Measurements from ENCODE around the gene ZNF48.
"Not testable (repeated sequence)": the region's sequence is repeated elsewhere in the genome, so short reads cannot be mapped to it uniquely, and the experiment has no call there.

The ZNF48 gene

DNA sequence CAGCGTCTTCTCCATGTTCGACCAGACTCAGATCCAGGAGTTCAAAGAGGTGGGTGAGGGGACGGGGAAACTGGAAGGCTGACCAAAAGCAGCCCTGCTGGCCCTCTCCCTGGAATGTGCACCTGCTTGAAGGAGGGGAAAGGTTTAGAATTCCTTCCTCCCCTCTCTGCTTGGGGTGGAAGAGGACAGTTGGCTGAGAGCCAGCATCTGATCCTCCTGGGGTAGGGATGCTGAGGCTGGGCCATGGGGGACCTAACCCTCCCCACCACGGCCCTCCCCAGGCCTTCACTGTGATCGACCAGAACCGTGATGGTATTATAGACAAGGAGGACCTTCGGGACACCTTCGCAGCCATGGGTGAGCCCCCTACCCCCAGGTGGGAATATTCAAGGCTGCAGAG, 19.4 kb upstream of the ZNF48 start:
- intact Hi-C loops (cut with DNase I), result no loop called here
- DNase-seq, result no peak

- DNase-seq, result peak in 1 of 10 donors; percentile 58
- intact Hi-C loops (cut with DNase I), result no loop called here
These were observed 18.7 kb upstream of the ZNF48 start for GRCh38 chr16:30376461-30376902.

DNA sequence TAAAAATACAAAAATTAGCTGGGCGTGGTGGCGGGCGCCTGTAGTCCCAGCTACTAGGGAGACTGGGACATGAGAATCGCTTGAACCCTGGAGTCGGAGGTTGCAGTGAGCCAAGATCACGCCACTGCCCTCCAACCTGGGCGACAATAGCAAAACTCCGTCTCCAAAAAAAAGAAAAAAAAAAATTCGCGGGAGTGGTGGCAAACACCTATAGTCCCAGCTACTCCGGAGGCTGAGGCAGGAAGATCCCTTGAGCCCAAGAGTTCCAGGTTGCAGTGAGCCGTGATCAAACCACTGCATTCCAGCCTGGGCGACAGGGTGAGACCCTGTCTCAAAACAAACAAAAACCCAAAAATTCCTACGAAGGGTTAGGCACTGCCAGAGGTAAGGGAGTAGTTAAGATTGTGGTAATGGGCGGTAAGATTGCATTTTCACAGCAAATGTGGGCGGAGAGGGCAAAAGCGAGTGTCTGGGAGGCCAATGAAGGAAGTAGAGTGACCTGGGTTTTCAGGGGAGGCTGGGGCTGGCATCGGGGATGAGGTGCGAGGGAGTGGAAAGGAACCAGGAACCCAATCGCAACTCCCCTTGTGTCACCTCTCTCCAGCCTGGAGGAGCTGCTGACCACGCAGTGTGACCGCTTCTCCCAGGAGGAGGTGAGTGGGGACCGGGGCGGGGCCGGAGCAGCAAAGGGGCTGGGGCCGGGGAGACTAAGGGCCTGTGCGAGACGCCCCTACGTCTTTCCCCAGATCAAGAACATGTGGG, 18.0 kb upstream of the ZNF48 start:
- intact Hi-C loops (cut with DNase I), result no loop called here
- DNase-seq, result no peak

DNA sequence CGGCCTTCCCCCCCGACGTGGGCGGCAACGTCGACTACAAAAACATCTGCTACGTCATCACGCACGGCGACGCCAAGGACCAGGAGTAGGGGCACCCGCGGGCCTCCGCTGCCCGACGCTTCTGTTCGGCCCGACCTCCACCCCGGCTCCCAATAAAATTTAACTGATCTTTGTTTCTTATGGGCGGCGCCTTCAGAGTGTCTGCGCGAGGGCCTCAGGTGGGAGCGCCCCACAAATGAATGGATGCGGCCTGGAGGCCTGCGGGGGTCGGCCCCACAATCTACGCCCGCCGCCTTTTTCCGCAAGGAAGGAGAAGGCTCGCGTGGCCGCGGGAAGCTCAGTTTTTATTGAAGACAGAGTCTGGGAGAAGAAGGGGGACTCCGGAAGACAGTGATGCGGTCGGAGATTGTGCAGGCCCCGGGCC, 17.4 kb upstream of the ZNF48 start:
- peak; percentile 87 to 99 (median 94) for DNase-seq

DNA sequence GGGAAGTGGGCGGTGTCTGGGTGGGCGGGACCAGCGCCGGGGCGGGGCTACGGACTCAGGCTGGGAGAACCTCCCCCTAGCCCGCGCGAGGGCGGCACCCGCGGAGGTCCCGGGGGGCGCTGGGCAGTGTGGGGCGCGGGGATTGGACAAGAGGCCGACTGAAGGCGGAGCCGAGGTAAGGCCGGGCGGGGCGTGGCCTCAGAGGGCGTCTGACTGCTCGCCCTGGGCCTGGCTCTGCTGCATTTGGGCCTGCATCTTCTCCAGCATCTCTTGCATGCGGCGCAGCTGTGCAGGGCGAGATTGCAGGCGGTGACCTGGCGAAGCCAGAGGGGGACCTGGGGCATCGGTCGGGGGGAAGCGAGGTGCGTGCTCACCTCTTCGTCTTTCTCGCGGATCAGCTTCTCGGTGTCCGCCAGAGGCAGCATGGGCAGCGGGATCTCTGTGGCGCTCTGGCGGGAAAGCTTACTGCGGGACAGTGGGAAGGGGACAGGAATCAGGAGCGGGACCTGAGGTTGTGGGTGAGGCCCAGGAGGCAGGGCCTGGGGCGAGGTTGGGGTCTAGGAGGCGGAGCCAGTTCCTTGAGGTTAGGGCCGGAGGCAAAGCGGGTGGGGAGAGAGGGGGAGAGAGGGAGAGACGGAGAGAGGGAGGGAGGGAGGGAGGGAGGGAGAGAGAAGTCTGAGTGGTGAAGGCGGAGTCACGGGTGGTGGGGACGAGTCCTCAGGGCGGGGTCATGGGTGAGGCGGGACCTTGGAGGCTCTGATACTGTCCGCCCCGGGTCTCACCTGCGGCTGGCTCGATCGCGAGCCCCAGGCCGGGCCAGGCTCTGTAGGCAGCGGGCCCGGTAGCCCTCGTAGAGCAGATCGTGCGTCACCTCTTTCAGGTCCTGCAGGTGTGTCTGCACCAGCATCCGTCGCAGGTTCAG, 16.7 kb upstream of the ZNF48 start:
- DNase-seq, result peak; percentile 99 to 100 (median 100)
- intact Hi-C loops (cut with DNase I), result loop anchor here (2.0 kb wide), 1 partner anchor 16 kb away; the partner anchor contains the start of gene ZNF48

More for the DNA sequence above, 17.4 kb upstream of the ZNF48 start:
- intact Hi-C loops (cut with DNase I), result loop anchor here (2.0 kb wide), 1 partner anchor 17 kb away; the partner anchor contains the start of gene ZNF48

- intact Hi-C loops (cut with DNase I), result loop anchor here (2.0 kb wide), 1 partner anchor 16 kb away; the partner anchor contains the start of gene ZNF48
- no peak for DNase-seq
These were observed 15.9 kb upstream of the ZNF48 start for GRCh38 chr16:30379158-30379783.

GRCh38 chr16:30380072-30380802, 15.0 kb upstream of the ZNF48 start:
- intact Hi-C loops (cut with DNase I), result no loop called here
- peak in 1 of 10 donors; percentile 4 for DNase-seq

DNA sequence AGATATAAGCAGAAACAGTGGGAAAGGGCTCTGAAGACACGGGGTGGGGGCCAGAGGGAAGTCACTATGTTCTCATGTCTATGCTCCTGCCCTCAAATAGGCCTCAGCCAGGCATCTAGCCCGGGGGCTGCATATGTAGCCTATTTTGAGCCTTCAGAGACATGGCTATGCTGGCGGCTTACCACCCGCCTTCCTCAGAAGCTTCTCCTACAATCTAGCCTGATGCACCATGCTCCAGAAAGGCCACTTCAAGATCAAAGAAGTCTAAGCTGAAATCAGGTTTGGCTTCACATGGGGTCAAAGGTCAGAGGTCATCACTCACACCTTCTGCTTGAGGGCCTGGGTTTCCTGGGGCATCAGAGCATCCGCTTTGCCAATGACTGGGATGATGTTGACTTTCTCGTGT, 14.4 kb upstream of the ZNF48 start:
- intact Hi-C loops (cut with DNase I), result no loop called here
- DNase-seq, result peak in 1 of 10 donors; percentile 18

DNA sequence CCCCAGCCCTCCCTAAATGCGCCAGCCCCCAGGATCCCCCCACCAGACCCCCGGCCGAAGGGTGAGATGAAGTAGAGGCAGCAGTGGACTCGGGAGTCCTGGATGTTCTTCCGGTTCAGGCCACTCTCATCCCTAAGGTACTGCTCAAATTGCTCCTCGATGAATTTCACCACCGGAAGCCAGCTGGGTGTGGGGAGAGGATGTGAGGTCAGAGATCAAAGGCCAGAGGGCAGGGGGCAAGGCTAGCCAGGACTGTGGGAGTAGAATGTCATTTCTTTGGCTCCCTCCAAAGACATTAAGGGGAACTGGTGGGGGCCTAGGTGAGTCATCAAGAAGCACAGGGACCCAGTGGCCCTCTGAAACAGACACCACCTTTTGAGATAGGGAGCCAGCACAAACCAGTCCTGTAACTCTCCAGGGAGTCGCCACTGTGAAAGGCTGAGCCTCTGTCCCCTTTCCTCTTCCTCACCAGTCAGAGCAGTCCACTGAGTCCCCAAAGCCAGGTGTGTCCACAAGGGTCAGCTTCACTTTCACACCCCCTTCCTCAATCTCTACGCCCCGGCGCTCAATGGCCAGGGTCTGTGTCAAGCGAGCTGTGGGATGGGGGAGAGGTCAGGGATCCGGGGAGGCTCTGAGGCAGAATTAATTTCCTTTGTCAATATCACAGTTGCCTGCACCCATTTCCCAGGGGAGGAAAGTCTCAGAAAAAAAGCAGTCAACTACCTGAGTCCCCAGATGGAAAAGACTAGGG, 13.8 kb upstream of the ZNF48 start:
- DNase-seq, result peak in 1 of 10 donors; percentile 25
- intact Hi-C loops (cut with DNase I), result no loop called here

DNA sequence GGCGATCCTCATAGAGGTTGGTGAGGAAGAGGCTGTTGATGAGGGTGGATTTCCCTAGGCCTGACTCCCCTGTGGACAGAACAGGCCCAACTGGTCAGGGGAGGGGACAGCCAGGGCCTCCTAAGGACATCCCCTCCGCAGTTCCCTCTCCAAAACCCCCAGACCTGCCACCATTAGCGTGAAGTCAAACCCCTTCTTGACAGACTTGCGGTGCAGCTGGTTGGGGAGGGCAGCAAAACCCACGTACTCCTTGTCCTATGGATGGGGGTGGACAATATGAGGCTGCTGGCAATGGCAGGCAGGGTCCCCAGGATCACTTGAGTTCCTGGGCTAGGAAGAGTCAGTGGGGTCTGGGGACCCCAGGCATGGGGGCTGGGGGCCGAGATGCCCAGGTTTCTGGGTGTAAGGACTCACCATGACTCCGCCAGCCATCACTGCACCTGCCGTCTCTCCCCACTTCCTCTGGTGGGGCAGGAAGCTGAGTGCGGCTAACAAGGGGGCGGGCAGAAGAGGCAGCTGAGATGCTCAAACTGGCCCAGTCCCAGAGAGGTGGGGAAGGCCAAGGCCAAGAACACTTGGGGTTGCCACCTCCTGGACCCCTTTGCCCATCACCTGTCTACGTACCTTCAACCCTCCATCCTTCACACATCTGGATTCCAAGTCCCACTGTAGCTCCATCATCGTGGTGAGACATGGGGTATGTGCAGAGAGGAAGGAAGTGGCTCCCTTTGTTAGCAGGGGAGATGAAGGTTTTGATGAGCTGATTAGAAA, 12.9 kb upstream of the ZNF48 start, which contains the start of gene SEPTIN1:
Gene SEPTIN1, minus strand, starts transcription at position 451 of the 771 bp plus-strand sequence. Its CDS starts 19 bp downstream, at position 432.
- intact Hi-C loops (cut with DNase I), result no loop called here

DNA sequence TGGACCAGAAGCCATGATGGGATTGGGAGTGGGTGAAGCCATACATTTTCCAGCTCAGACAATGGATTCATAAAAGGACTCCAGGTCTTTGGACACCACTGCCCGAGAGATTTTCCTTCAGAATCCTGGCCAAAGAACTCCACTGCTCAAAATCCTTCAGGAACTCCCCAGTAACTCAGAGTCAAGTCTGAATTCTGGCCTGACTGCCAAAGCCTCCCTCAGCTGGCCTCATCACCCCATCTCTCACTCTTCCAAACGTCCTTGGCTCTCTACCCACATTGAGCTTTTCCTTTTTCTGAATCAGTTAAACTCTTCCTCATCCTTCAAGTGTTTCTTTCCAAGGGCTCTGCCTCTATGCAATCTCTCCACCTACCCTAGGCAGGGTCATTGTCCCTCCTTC, 11.7 kb upstream of the ZNF48 start:
- intact Hi-C loops (cut with DNase I), result no loop called here
- DNase-seq, result no peak

More for the DNA sequence above, 12.9 kb upstream of the ZNF48 start, which contains the start of gene SEPTIN1:
- peak in 1 of 10 donors; percentile 35 for DNase-seq

DNA sequence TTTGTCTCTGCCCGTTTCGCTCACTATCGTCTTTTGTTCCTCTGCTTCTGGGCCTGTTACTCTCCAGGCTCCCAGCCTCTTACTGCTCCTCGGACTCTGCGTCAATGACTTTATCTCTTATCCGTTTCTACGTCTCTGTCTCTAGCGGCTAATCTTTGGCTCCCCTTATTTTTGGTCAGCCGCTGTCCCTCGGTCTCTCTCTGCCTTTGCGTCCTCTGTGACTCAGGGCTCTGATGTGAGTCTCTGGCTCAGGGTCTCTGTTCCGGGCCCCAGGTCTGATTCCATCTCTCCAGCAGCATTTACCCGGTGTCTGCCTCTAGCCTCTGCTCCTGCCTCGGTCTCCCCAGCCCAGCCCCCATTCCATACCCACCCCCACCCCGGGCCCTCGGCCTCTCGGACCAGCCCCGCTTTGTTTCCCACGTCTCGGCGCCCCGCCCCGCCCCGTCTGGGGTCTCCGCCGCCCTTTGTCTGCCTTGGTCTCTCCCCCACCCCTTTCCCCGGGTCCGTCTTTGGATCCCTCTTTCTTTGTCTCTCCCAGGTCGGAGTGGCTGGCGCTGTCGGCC, 547 bp upstream of the ZNF48 start:
- DNase-seq, result no peak
- intact Hi-C loops (cut with DNase I), result loop anchor here (1.0 to 5.0 kb wide), 3 partner anchors 13 to 47 kb away; partner anchors contain the start of gene ZNF771

GRCh38 chr16:30395992-30396585, 869 bp downstream of the ZNF48 start:
- DNase-seq, result no peak
- intact Hi-C loops (cut with DNase I), result loop anchor here (1.0 to 5.0 kb wide), 3 partner anchors 11 to 49 kb away; partner anchors contain the start of gene ZNF771

GRCh38 chr16:30396627-30397026, 1.4 kb downstream of the ZNF48 start:
- DNase-seq, result not testable (repeated sequence)
- intact Hi-C loops (cut with DNase I), result loop anchor here (5.0 kb wide), 1 partner anchor 49 kb away; no protein-coding TSS in a partner anchor

GRCh38 chr16:30397056-30397455, 1.8 kb downstream of the ZNF48 start:
- intact Hi-C loops (cut with DNase I), result loop anchor here (5.0 kb wide), 1 partner anchor 50 kb away; no protein-coding TSS in a partner anchor
- DNase-seq, result no peak

- intact Hi-C loops (cut with DNase I), result loop anchor here (5.0 kb wide), 1 partner anchor 51 kb away; no protein-coding TSS in a partner anchor
- no peak for DNase-seq
These were observed 2.8 kb downstream of the ZNF48 start for GRCh38 chr16:30397776-30398660.
